H1 (cell line): ENCODE data around the gene ETV7. TPM values are rescaled to one million over a fixed set of nuclear protein-coding genes. Genes with fewer than 3 reads are reported as not detected.

Experiments
- CTCF ChIA-PET: fragments of 300-600 bp; sonication (Branson Sonifier 250); formaldehyde crosslinking; loops from one replicate; lab custom pipeline; 2021; ENCODE audit not compliant: partially characterized antibody; lab: Charles Lee
- POLR2A ChIA-PET: fragments of 300-600 bp; sonication (Branson Sonifier 250); formaldehyde crosslinking; loops from one replicate; lab custom pipeline; 2021; ENCODE audit warnings: inconsistent platforms; ENCODE audit not compliant: partially characterized antibody; lab: Charles Lee
- DNase-seq, 2 experiments: peaks; one replicate each; pipeline versions ENCODE4 v3.0.0 to v3.0.0-alpha.2; 2010 to 2022; ENCODE audit warnings: low spot score in 2 of 2, low read depth in 1 of 2, mixed read lengths in 1 of 2
- FAIRE-seq: peaks from 2 replicates; lab custom pipeline; 2011; peaks lifted over from hg19 to GRCh38; lab: Jason Lieb, UNC
- H2AFZ ChIP-seq: 2 replicates; pipeline ENCODE4 v1.8.1; 2012; ENCODE audit warnings: low read length, inconsistent platforms
- H2AK5ac ChIP-seq: 2 replicates; pipeline ENCODE4 v1.6.1; 2013; ENCODE audit warnings: low read depth, low read length
- H2BK120ac ChIP-seq: replicated peaks from 2 replicates; pipeline ENCODE3; 2013; ENCODE audit warnings: low read depth, low read length, inconsistent platforms
- H2BK12ac ChIP-seq: 2 replicates; pipeline ENCODE4 v1.6.1; 2013; ENCODE audit warnings: low read depth, low read length
- H2BK15ac ChIP-seq: 2 replicates; pipeline ENCODE4 v1.6.1; 2013; ENCODE audit warnings: low read length
- H2BK20ac ChIP-seq: 2 replicates; pipeline ENCODE4 v1.6.1; 2013; ENCODE audit warnings: low read length
- H2BK5ac ChIP-seq: 2 replicates; pipeline ENCODE4 v1.6.1; 2013; ENCODE audit warnings: low read depth, low read length
- H3K14ac ChIP-seq: 2 replicates; pipeline ENCODE4 v1.6.1; 2013; ENCODE audit warnings: inconsistent platforms; ENCODE audit not compliant: insufficient read length
- H3K18ac ChIP-seq: 2 replicates; pipeline ENCODE4 v1.6.1; 2013; ENCODE audit warnings: low read length; ENCODE audit errors: extremely low read depth
- H3K23ac ChIP-seq: 2 replicates; pipeline ENCODE4 v1.6.1; 2013; ENCODE audit warnings: inconsistent platforms; ENCODE audit not compliant: insufficient read length
- H3K23me2 ChIP-seq: 2 replicates; pipeline ENCODE4 v1.6.1; 2013; ENCODE audit warnings: low read depth, low read length
- H3K27ac ChIP-seq: 2 replicates; pipeline ENCODE4 v1.6.1; 2011; ENCODE audit warnings: low read depth, low read length, inconsistent platforms
- H3K27me3 ChIP-seq, 4 experiments: replicated peaks in 1 of 4; 1 replicate in 1 of 4; 2 replicates in 3 of 4; pipeline versions ENCODE4 v1.6.1 to v1.8.1; 2011 to 2013; ENCODE audit warnings: low read length in 3 of 4, mild to moderate bottlenecking in 3 of 4, inconsistent platforms in 2 of 4, mixed read lengths in 2 of 4, moderate library complexity in 1 of 4; ENCODE audit not compliant: control insufficient read depth in 3 of 4, insufficient read depth in 3 of 4; ENCODE audit errors: extremely low read depth in 1 of 4
- H3K36me3 ChIP-seq, 4 experiments: 2 replicates each; pipeline versions ENCODE4 v1.6.1 to v1.8.1; 2011 to 2013; ENCODE audit warnings: mild to moderate bottlenecking in 4 of 4, low read length in 3 of 4, moderate library complexity in 2 of 4, control low read depth in 1 of 4, inconsistent platforms in 1 of 4; ENCODE audit not compliant: insufficient read depth in 4 of 4, control insufficient read depth in 2 of 4
- H3K4ac ChIP-seq: replicated peaks from 2 replicates; pipeline ENCODE3; 2013; ENCODE audit warnings: low read length, low read depth, mixed read lengths, inconsistent platforms; ENCODE audit not compliant: insufficient read length
- H3K4me1 ChIP-seq, 4 experiments: replicated peaks in 1 of 4; 1 replicate in 1 of 4; 2 replicates in 3 of 4; pipeline versions ENCODE4 v1.6.1 to v1.8.1; 2011 to 2013; ENCODE audit warnings: low read length in 3 of 4, inconsistent platforms in 2 of 4, mixed read lengths in 1 of 4; ENCODE audit not compliant: insufficient read depth in 4 of 4, control insufficient read depth in 3 of 4
- H3K4me2 ChIP-seq, 2 experiments: 2 replicates each; pipeline versions ENCODE4 v1.6.1 to v1.8.1; 2011 to 2013; ENCODE audit warnings: low read depth in 2 of 2, low read length in 2 of 2, control low read depth in 1 of 2, inconsistent platforms in 1 of 2, mild to moderate bottlenecking in 1 of 2; ENCODE audit not compliant: insufficient read depth in 1 of 2
- H3K4me3 ChIP-seq, 4 experiments: fragments of 200-600, 300-600 bp in 1 of 4; sonication (generic), shearing (Covaris generic), sonication (Bioruptor Twin) in 1 of 4; 2 replicates each; pipeline versions ENCODE4 v1.5.1 to v1.8.1; 2011 to 2016; ENCODE audit warnings: low read length in 4 of 4, low read depth in 3 of 4, control low read depth in 2 of 4, inconsistent platforms in 2 of 4, mild to moderate bottlenecking in 2 of 4, mixed read lengths in 1 of 4, moderate library complexity in 1 of 4; ENCODE audit not compliant: insufficient read depth in 2 of 4; ENCODE audit errors: extremely low read depth in 1 of 4
- H3K56ac ChIP-seq: replicated peaks from 2 replicates; pipeline ENCODE3; 2013; ENCODE audit warnings: low read depth, mild to moderate bottlenecking, mixed read lengths, low read length, inconsistent platforms; ENCODE audit not compliant: insufficient read length
- H3K79me1 ChIP-seq: 2 replicates; pipeline ENCODE4 v1.6.1; 2013; ENCODE audit warnings: low read depth, low read length, control low read depth
- H3K79me2 ChIP-seq, 2 experiments: 2 replicates each; pipeline versions ENCODE4 v1.6.1 to v1.8.1; 2012 to 2013; ENCODE audit warnings: low read length in 2 of 2, mild to moderate bottlenecking in 2 of 2, inconsistent platforms in 1 of 2; ENCODE audit not compliant: insufficient read depth in 2 of 2, control insufficient read depth in 1 of 2
- H3K9ac ChIP-seq, 4 experiments: replicated peaks in 1 of 4; 1 replicate in 1 of 4; 2 replicates in 3 of 4; pipeline versions ENCODE4 v1.6.1 to v1.8.1; 2011 to 2013; ENCODE audit warnings: low read depth in 3 of 4, low read length in 3 of 4, control low read depth in 2 of 4, mild to moderate bottlenecking in 2 of 4, moderate library complexity in 2 of 4, inconsistent platforms in 1 of 4; ENCODE audit errors: extremely low read depth in 1 of 4
- H3K9me3 ChIP-seq, 2 experiments: 2 replicates each; pipeline versions ENCODE4 v1.6.1 to v1.8.1; 2012 to 2013; ENCODE audit warnings: mild to moderate bottlenecking in 2 of 2, moderate library complexity in 2 of 2, control low read depth in 1 of 2, inconsistent platforms in 1 of 2, low read depth in 1 of 2, low read length in 1 of 2, mixed read lengths in 1 of 2; ENCODE audit not compliant: insufficient read depth in 2 of 2
- H4K20me1 ChIP-seq, 2 experiments: replicated peaks in 1 of 2; 2 replicates each; pipeline versions ENCODE3 to v1.8.1; 2011 to 2013; ENCODE audit warnings: inconsistent platforms in 2 of 2, low read length in 2 of 2, mild to moderate bottlenecking in 1 of 2; ENCODE audit not compliant: insufficient read depth in 2 of 2, control insufficient read depth in 1 of 2
- H4K5ac ChIP-seq: 2 replicates; pipeline ENCODE4 v1.6.1; 2013; ENCODE audit warnings: low read length, low read depth, mixed read lengths, inconsistent platforms; ENCODE audit not compliant: insufficient read length
- H4K8ac ChIP-seq: 2 replicates; pipeline ENCODE4 v1.8.0; 2013; ENCODE audit warnings: mild to moderate bottlenecking, moderate library complexity, low read length, inconsistent platforms; ENCODE audit not compliant: insufficient read depth; ENCODE audit errors: extremely low read depth
- H4K91ac ChIP-seq: replicated peaks from 2 replicates; pipeline ENCODE3; 2013; ENCODE audit warnings: low read length, mixed read lengths, inconsistent platforms; ENCODE audit not compliant: insufficient read length
- CBX5 ChIP-seq: fragments of 300-800, 300-1000 bp; sonication (generic); IDR thresholded peaks from 2 replicates; pipeline ENCODE4 v1.7.1; 2016; ENCODE audit warnings: antibody characterized with exemption, low read length, low read depth
- CBX8 ChIP-seq: fragments of 300-800, 300-1000 bp; sonication (generic); IDR thresholded peaks from 2 replicates; pipeline ENCODE4 v1.7.1; 2016; ENCODE audit warnings: low read depth, low read length, borderline replicate concordance
- EZH2 ChIP-seq: fragments of 200-600 bp; sonication (generic); IDR thresholded peaks from 2 replicates; pipeline ENCODE4 v1.7.1; 2012; ENCODE audit warnings: low read depth, mild to moderate bottlenecking, moderate library complexity, low read length, inconsistent platforms; ENCODE audit not compliant: severe bottlenecking
- JUND ChIP-seq: IDR thresholded peaks from 2 replicates; pipeline ENCODE4 v1.6.1; 2011; ENCODE audit warnings: mild to moderate bottlenecking, improper control_type of control experiment, low read length
- RXRA ChIP-seq: IDR thresholded peaks from 2 replicates; pipeline ENCODE4 v1.6.1; 2011; ENCODE audit warnings: low read depth, mild to moderate bottlenecking, low read length, moderate library complexity; ENCODE audit not compliant: insufficient read depth
- SRF ChIP-seq: IDR thresholded peaks from 2 replicates; pipeline ENCODE4 v1.6.1; 2011; ENCODE audit warnings: mild to moderate bottlenecking, low read depth, low read length, moderate library complexity
- WGBS, 2 experiments: shearing (Covaris generic) in 1 of 2; methylation state at CpG; one replicate each; pipeline versions ENCODE4 v1.1.6 to v1.1.7; 2013 to 2015; ENCODE audit warnings: low lambda C conversion rate in 2 of 2, mixed read lengths in 2 of 2, inconsistent platforms in 1 of 2, low coverage in 1 of 2, missing lambda C conversion rate in 1 of 2; ENCODE audit not compliant: insufficient replicate concordance in 2 of 2, insufficient coverage in 1 of 2, insufficient read length in 1 of 2; ENCODE audit errors: extremely low coverage in 1 of 2, missing lambda C conversion rate in 1 of 2; 5-methylcytosine and 5-hydroxymethylcytosine counted together
- long read RNA-seq, 2 experiments: library from RNA in 1 of 2; library from capped mRNA in 1 of 2; stranded (forward); transcript quantifications; one replicate each; pipeline ENCODE4 v2.0.0, GENCODE V29; 2021; ENCODE audit warnings: inconsistent platforms in 1 of 2
- polyA minus RNA-seq, 3 experiments: library from RNA; depleted of rRNA, polyadenylated mRNA; stranded (reverse); fragments of >200 nt; gene quantifications; 1 replicate in 2 of 3; 2 replicates in 1 of 3; pipeline ENCODE4 v1.2.3, GENCODE V29; 2011
- polyA plus RNA-seq, 7 experiments: library from polyadenylated mRNA; depleted of rRNA in 3 of 7; stranded (reverse) in 5 of 7; unstranded in 2 of 7; fragments of >200 nt in 5 of 7; fragments of 200-250 nt in 2 of 7; gene quantifications; 1 replicate in 5 of 7; 2 replicates in 1 of 7; 4 replicates in 1 of 7; pipeline versions ENCODE4 v1.2.1 to v1.2.3, GENCODE V29; 2011 to 2013; ENCODE audit warnings: missing spikeins in 2 of 7, mixed read lengths in 2 of 7
- total RNA-seq: library from RNA; stranded (reverse); fragmentation: NEBNext Ultra II Directional; extraction: Animal tissue kit (Norgen Biotek cat#: 25700); gene quantifications from 2 replicates; pipeline ENCODE4 v1.2.1, GENCODE V29; 2021

The ETV7 gene
- total RNA-seq (0.21 and 0.54 TPM in 2 replicates), polyA plus RNA-seq (2011; rRNA removed) (2.4 TPM in 2 replicates), polyA minus RNA-seq (2011; rRNA and poly(A)+ RNA removed) (0.63 and 1.2 TPM in 2 replicates)
- 2.1 TPM for polyA plus RNA-seq (2011; cell fraction: cytosol; rRNA removed)
- 2.4 TPM for polyA plus RNA-seq (2011; cell fraction: nucleus; rRNA removed)
- 1.1 to 2.4 TPM (median 2.0 TPM) in 4 replicates for polyA plus RNA-seq (2012, experiment 1 of 2)
- polyA plus RNA-seq (2012, experiment 2 of 2) = 2.1 TPM
- 0.49 TPM for polyA plus RNA-seq (2013, experiment 1 of 2)
- polyA plus RNA-seq (2013, experiment 2 of 2) = 0.61 TPM
- polyA minus RNA-seq (2011; cell fraction: cytosol; rRNA and poly(A)+ RNA removed) = 1.5 TPM
- polyA minus RNA-seq (2011; cell fraction: nucleus; rRNA and poly(A)+ RNA removed) = 0.60 TPM
- long read RNA-seq, experiment 1, partial matches to known transcripts = 0 of 2 reads
- long read RNA-seq, experiment 1, other reads (novel, unspliced or antisense) = 1 of 2 reads
- long read RNA-seq, experiment 2 = 0 reads

GRCh38 chr6:36387440-36388303, at the start of gene ETV7:
Gene ETV7 (minus strand): TSS chr6:36387669. CDS start chr6:36387541, 128 bp downstream.
- H4K8ac ChIP-seq = peak within 1 kb of the TSS; percentile 54
- H4K20me1 ChIP-seq = no peaks in the 10 kb centered on the region
- no peaks in the 10 kb centered on the region for H3K79me2 ChIP-seq
- no peak within 1 kb of the TSS for H4K5ac ChIP-seq
- no peak within 1 kb of the TSS for H3K14ac ChIP-seq
- ChIA-PET POLR2A (interaction anchor here (0.8 to 1.5 kb wide), 3 partner anchors 15 to 36 kb away, joined by 3 to 6 read pairs (median 4); no protein-coding TSS in a partner anchor), CTCF (interaction anchor here (1.0 to 3.2 kb wide), 3 partner anchors 27 to 71 kb away, joined by 3 to 10 read pairs (median 6); no protein-coding TSS in a partner anchor)
- 4% methylated on average over 56 of the region's 65 CpGs; no CpG with 5 or more reads in 1 of the 2 experiments for WGBS, 2 experiments
- no peaks in the 10 kb centered on the region for H3K36me3 ChIP-seq
- FAIRE-seq (no peak), DNase-seq (peak in 1 of 2 experiments; percentile 59)
- peaks cover 0 to 9% (median under 1%) of the 10 kb centered on the region in 4 experiments; a peak in 4 of 7 replicates for H3K4me1 ChIP-seq
- peak within 1 kb of the TSS; percentile 94 to 99 for H3K4me2 ChIP-seq
- no peaks in the 10 kb centered on the region for H3K9me3 ChIP-seq
- no peaks in the 10 kb centered on the region for H3K79me1 ChIP-seq
- peak within 1 kb of the TSS; percentile 79 for H2BK120ac ChIP-seq
- peak within 1 kb of the TSS in 3 of 4 experiments; percentile 26 to 44 (median 41); a peak in 5 of 7 replicates for H3K9ac ChIP-seq
- H3K23ac ChIP-seq = no peak within 1 kb of the TSS
- peak within 1 kb of the TSS; percentile 30; the same call in 1 of the 2 replicates for H2BK5ac ChIP-seq
- H3K27me3 ChIP-seq = peaks cover 11 to 40% (median 36%) of the 10 kb centered on the region in 4 experiments
- H2BK20ac ChIP-seq = peak within 1 kb of the TSS; percentile 86; the same call in 1 of the 2 replicates
- no peak within 1 kb of the TSS for H3K56ac ChIP-seq
- H3K27ac ChIP-seq = no peak within 1 kb of the TSS
- peak within 1 kb of the TSS; percentile 81; the same call in 1 of the 2 replicates for H2BK15ac ChIP-seq
- H2BK12ac ChIP-seq = 0 out of 2 replicates have a peak within 1 kb of the TSS, but pooled peaks have one; percentile 46
- peak within 1 kb of the TSS; percentile 22 for H4K91ac ChIP-seq
- peaks cover 12% of the 10 kb centered on the region for H3K23me2 ChIP-seq
- H3K18ac ChIP-seq = peak within 1 kb of the TSS; percentile 89
- peak within 1 kb of the TSS; percentile 92 for H2AFZ ChIP-seq
- H2AK5ac ChIP-seq = no peak within 1 kb of the TSS
- H3K4me3 ChIP-seq = peak within 1 kb of the TSS; percentile 43 to 68 (median 64)
- H3K4ac ChIP-seq = peak within 1 kb of the TSS; percentile 60
- TF ChIP-seq CBX5 = no peak
- no peak for TF ChIP-seq JUND
- TF ChIP-seq EZH2 = peak; percentile 87
- no peak for TF ChIP-seq RXRA
- TF ChIP-seq CBX8 = no peak
- TF ChIP-seq SRF = no peak
